ENCODE results near the gene CERS5.
A peak's percentile ranks its signal among the peaks of the same experiment; 100 is the strongest.

Gene CERS5

GRCh38 chr12:50167049-50167828 lies at the start of gene CERS5:
TSS of gene CERS5 (minus strand) at chr12:50167369. CDS start at chr12:50167297, 72 bp downstream.
- DNase-seq (ENCODE audit: low read depth in 2 of 2, low spot score in 1 of 2), result peak; percentile 90 to 91

GRCh38 chr12:50215033-50215432 lies 47.9 kb upstream of the CERS5 start:
- DNase-seq (ENCODE audit: low read depth in 2 of 2, low spot score in 1 of 2), result no peak

- DNase-seq (ENCODE audit: low read depth in 2 of 2, low spot score in 1 of 2), result no peak
Observed at GRCh38 chr12:50214018-50214417, 46.8 kb upstream of the CERS5 start.

GRCh38 chr12:50213439-50213838 lies 46.3 kb upstream of the CERS5 start:
- DNase-seq (ENCODE audit: low read depth in 2 of 2, low spot score in 1 of 2), result no peak

- DNase-seq (ENCODE audit: low read depth in 2 of 2, low spot score in 1 of 2), result no peak
Observed at GRCh38 chr12:50212071-50212467, 44.9 kb upstream of the CERS5 start.

- DNase-seq (ENCODE audit: low read depth in 2 of 2, low spot score in 1 of 2), result no peak
Observed at GRCh38 chr12:50211392-50212070, 44.4 kb upstream of the CERS5 start.

GRCh38 chr12:50207424-50207823 lies 40.3 kb upstream of the CERS5 start:
- no peak for DNase-seq (ENCODE audit: low read depth in 2 of 2, low spot score in 1 of 2)

GRCh38 chr12:50205648-50206047 lies 38.5 kb upstream of the CERS5 start:
- DNase-seq (ENCODE audit: low read depth in 2 of 2, low spot score in 1 of 2), result no peak

- DNase-seq (ENCODE audit: low read depth in 2 of 2, low spot score in 1 of 2), result no peak
Observed at GRCh38 chr12:50203691-50204090, 36.5 kb upstream of the CERS5 start.

- DNase-seq (ENCODE audit: low read depth in 2 of 2, low spot score in 1 of 2), result no peak
Observed at GRCh38 chr12:50201987-50202521, 34.9 kb upstream of the CERS5 start.

GRCh38 chr12:50200552-50201273 lies 33.5 kb upstream of the CERS5 start:
- DNase-seq (ENCODE audit: low read depth in 2 of 2, low spot score in 1 of 2), result no peak

GRCh38 chr12:50198829-50199228 lies 31.7 kb upstream of the CERS5 start:
- DNase-seq (ENCODE audit: low read depth in 2 of 2, low spot score in 1 of 2), result no peak

- no peak for DNase-seq (ENCODE audit: low read depth in 2 of 2, low spot score in 1 of 2)
Observed at GRCh38 chr12:50197297-50197727, 30.1 kb upstream of the CERS5 start.

GRCh38 chr12:50196537-50196936 lies 29.4 kb upstream of the CERS5 start:
- DNase-seq (ENCODE audit: low read depth in 2 of 2, low spot score in 1 of 2), result no peak

GRCh38 chr12:50195832-50196231 lies 28.7 kb upstream of the CERS5 start:
- DNase-seq (ENCODE audit: low read depth in 2 of 2, low spot score in 1 of 2), result no peak

- no peak for DNase-seq (ENCODE audit: low read depth in 2 of 2, low spot score in 1 of 2)
Observed at GRCh38 chr12:50192908-50193307, 25.7 kb upstream of the CERS5 start.

GRCh38 chr12:50192236-50192635 lies 25.1 kb upstream of the CERS5 start:
- DNase-seq (ENCODE audit: low read depth in 2 of 2, low spot score in 1 of 2), result no peak

- DNase-seq (ENCODE audit: low read depth in 2 of 2, low spot score in 1 of 2), result no peak
Observed at GRCh38 chr12:50190859-50191258, 23.7 kb upstream of the CERS5 start.

- DNase-seq (ENCODE audit: low read depth in 2 of 2, low spot score in 1 of 2), result no peak
Observed at GRCh38 chr12:50188875-50189575, 21.9 kb upstream of the CERS5 start.

GRCh38 chr12:50188241-50188781 lies 21.1 kb upstream of the CERS5 start:
- no peak for DNase-seq (ENCODE audit: low read depth in 2 of 2, low spot score in 1 of 2)
